HG03571 (cell line): Measurements from ENCODE around the gene TCHP.
"Not testable (repeated sequence)": the region's sequence is repeated elsewhere in the genome, so short reads cannot be mapped to it uniquely, and the experiment has no call there.

Source experiments
- ATAC-seq: cut with Tn5 transposase; IDR thresholded peaks from one replicate; pipeline ENCODE4 v1.9.1; 2021; ENCODE audit not compliant: unreplicated experiment

Gene TCHP

GRCh38 chr12:109910254-109910968, 10.3 kb downstream of the TCHP start:
- ATAC-seq: no peak

GRCh38 chr12:109910969-109911348, 10.9 kb downstream of the TCHP start:
- no peak for ATAC-seq

GRCh38 chr12:109912855-109913321, 12.8 kb downstream of the TCHP start:
- ATAC-seq: no peak

DNA sequence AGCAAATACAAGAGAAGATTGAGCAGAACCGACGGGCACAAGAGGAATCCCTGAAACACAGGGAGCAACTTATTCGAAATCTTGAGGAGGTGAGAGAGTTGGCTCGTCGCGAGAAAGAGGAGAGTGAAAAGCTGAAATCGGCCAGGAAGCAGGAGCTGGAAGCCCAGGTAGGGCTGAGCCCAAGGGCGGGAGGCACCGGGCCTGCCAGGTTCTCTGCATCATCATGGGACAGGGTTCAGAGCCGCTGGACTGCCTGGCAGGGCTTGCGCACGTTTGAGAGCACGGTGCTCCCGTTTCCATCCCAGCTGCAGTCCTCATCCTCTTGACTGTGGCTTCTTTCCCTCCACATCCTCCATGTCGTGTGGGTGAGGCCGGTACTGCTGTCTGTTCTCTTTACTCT, 14.4 kb downstream of the TCHP start:
- no peak for ATAC-seq

GRCh38 chr12:109915171-109916040, 15.3 kb downstream of the TCHP start:
- no peak for ATAC-seq

- no peak for ATAC-seq
Observed at GRCh38 chr12:109916045-109916444, 16.0 kb downstream of the TCHP start.

DNA sequence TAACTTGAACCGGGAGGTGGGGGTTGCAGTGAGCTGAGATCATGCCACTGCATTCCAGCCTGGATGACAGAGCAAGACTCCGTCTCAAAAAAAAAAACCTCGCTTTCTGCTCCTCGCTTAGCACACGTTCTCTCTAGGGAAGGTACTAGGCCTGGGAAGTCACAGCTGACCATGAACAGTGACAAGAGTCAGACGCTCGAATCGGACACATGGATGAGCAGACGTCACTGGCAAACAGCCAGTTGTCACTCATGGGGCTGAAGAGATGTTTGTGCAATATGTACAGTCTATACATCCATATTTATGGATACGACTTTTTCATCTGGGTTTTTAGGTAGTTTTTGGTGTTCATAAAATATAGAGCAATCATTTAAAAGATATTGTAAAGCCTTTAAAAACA, 19.4 kb downstream of the TCHP start:
- ATAC-seq: no peak

DNA sequence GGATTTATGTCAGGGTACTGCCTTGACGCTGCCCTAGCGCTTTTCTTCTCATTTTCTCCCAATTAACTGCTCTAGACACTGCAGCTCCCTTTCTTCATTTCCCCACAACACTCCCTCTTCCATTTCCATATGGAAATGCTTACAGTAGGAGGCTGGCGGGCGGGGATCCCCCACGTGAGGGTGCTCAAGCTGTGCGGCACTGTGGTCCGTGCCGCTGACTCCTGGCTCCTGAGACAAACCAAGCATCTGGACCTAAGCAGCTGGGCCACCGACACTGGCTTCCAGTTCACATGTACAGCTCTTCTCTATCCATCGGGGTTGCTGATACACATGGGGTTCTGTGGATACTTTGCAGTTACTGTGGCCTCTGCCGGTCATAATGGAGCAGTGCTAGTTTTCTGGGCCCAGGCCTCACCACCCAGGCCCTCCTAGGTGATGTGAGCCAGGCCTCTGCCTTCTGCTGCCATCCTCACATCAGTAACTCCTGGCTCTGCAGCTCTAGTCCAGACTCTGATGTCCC, 20.2 kb downstream of the TCHP start:
- ATAC-seq: no peak

- ATAC-seq: no peak
Observed at GRCh38 chr12:109921982-109922381, 21.9 kb downstream of the TCHP start.

GRCh38 chr12:109923038-109923437, 23.0 kb downstream of the TCHP start:
- ATAC-seq: no peak

- no peak for ATAC-seq
Observed at GRCh38 chr12:109923481-109924245, 23.6 kb downstream of the TCHP start.

GRCh38 chr12:109925185-109925840, 25.2 kb downstream of the TCHP start:
- no peak for ATAC-seq

GRCh38 chr12:109926016-109926415, 25.9 kb downstream of the TCHP start:
- ATAC-seq: no peak

GRCh38 chr12:109926488-109927210, 26.6 kb downstream of the TCHP start:
- ATAC-seq: no peak

DNA sequence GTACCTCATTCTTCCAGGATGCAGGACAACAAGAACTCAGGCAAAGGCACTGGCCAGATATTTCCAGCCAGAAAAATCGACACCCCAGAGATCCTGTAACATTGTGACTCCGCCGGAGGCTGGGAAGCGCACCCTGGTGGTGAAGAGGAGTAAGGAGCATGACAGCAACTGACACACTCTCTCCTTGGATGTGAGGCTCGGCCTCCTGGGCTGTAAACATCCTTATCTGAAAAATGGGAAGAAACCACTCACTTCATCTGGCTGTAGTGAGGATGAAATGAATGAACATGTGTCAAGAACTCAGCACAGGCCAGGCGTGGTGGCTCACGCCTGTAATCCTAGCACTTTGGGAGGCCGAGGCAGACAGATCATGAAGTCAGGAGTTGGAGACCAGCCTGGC, 27.5 kb downstream of the TCHP start:
- no peak for ATAC-seq

- no peak for ATAC-seq
Observed at GRCh38 chr12:109928058-109928656, 28.1 kb downstream of the TCHP start.

GRCh38 chr12:109929326-109929725, 29.3 kb downstream of the TCHP start:
- not testable (repeated sequence) for ATAC-seq

DNA sequence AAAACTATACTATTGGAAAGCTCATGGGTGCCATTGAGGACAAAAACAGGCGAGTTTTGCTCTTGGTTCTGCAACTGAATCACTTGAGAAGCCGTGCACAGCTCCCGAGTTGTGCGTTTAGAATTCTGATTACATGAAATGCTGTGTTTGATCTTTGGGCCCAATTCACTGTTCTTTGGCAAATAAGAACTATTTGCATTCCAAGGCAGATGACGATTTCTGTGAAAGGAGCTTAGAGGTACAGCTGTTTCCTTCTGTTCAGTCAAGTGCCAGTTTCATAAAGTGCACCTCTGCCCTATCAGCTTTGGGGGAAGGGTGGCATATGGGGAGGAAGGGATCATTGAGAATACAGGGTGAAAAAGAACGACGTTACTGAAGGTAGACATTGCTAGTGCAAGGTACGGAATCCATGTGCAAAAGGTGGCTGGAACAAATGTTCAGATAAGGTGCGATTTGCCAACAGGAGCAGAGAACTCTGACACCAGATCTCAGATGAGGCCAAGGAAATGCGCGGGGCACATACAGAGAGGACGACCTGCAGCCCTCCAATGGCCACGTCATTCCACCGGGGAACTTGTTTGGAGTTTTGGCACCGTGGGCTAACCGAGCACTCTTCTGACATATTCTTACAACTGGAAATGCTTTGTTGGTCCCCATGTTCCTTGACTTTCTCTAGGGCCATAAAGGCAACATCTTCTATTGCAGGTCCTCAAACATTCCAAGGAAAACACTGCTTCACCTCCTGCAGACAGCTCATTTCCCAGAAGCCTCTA, 30.1 kb downstream of the TCHP start:
- no peak for ATAC-seq

GRCh38 chr12:109931143-109931542, 31.1 kb downstream of the TCHP start:
- no peak for ATAC-seq
